Parathyroid adenoma (tissue), 2 donors: Measurements from ENCODE around the gene RASA2.
"Not testable (repeated sequence)": the region's sequence is repeated elsewhere in the genome, so short reads cannot be mapped to it uniquely, and the experiment has no call there.

Experiments used
- H2AFZ ChIP-seq: fragments of 300-600 bp; sonication (generic); one replicate; pipeline ENCODE4 v1.7.0; 2017; ENCODE audit warnings: antibody characterized with exemption, mild to moderate bottlenecking
- H3K27ac ChIP-seq: fragments of 300-600 bp; sonication (generic); one replicate; pipeline ENCODE4 v1.7.0; 2017
- H3K27me3 ChIP-seq: fragments of 300-600 bp; sonication (generic); one replicate; pipeline ENCODE4 v1.7.0; 2017; ENCODE audit warnings: low read length; ENCODE audit not compliant: control insufficient read depth, insufficient read depth
- H3K36me3 ChIP-seq: fragments of 300-600 bp; sonication (generic); one replicate; pipeline ENCODE4 v1.7.0; 2017; ENCODE audit warnings: low read length; ENCODE audit not compliant: control insufficient read depth, insufficient read depth
- H3K4me1 ChIP-seq: fragments of 300-600 bp; sonication (generic); one replicate; pipeline ENCODE4 v1.7.0; 2017; ENCODE audit warnings: control low read depth
- H3K4me2 ChIP-seq: fragments of 300-600 bp; sonication (generic); one replicate; pipeline ENCODE4 v1.7.0; 2017; ENCODE audit warnings: low read length
- H3K4me3 ChIP-seq: fragments of 300-600 bp; sonication (generic); one replicate; pipeline ENCODE4 v1.7.0; 2017; ENCODE audit warnings: low read depth, low read length
- H3K79me2 ChIP-seq: fragments of 300-600 bp; sonication (generic); one replicate; pipeline ENCODE4 v1.7.0; 2017; ENCODE audit warnings: control low read depth
- H3K9ac ChIP-seq: fragments of 300-600 bp; sonication (generic); one replicate; pipeline ENCODE4 v1.7.0; 2017; ENCODE audit warnings: mild to moderate bottlenecking
- H3K9me3 ChIP-seq: fragments of 300-600 bp; sonication (generic); one replicate; pipeline ENCODE4 v1.7.0; 2017; ENCODE audit warnings: low read length; ENCODE audit not compliant: control insufficient read depth
- TF ChIP-seq, protein P1 (sequence below): fragments of 300-600 bp; sonication (generic); IDR thresholded peaks from one replicate; pipeline ENCODE4 v1.7.0; 2017; ENCODE audit warnings: antibody characterized with exemption, mild to moderate bottlenecking
- donor health status: primary hyperparathyroidism.

The RASA2 gene

DNA sequence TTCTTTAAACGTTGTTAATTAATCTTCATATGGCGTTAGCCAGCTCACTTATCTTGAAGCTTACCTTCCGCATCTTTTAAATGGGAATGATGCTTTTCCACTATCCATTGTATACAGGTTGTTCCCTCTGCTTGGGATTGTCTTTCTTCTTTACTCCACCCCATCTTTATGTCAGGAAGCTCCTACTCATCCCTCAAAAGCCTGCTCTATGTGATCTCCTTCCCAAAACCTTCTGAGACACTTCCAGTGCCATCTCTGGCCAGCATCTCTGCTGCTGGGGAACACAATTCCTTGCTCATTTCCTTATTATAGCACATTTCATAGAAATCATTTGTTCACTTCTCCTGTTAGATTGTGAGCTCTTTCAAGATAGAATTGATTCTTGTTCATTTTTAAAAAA is 4.3 kb downstream of the RASA2 start:
- Histone ChIP-seq H2AFZ (no peak overlapping the region), H3K4me2 (no peak overlapping the region), H3K36me3 (no peaks in the 10 kb centered on the region), H3K27me3 (no peaks in the 10 kb centered on the region), H3K79me2 (peaks cover 35% of the 10 kb centered on the region), H3K9me3 (no peaks in the 10 kb centered on the region), H3K9ac (no peak overlapping the region), H3K4me3 (no peak overlapping the region), H3K4me1 (no peaks in the 10 kb centered on the region), H3K27ac (no peak overlapping the region)
- TF ChIP-seq, protein P1, sequence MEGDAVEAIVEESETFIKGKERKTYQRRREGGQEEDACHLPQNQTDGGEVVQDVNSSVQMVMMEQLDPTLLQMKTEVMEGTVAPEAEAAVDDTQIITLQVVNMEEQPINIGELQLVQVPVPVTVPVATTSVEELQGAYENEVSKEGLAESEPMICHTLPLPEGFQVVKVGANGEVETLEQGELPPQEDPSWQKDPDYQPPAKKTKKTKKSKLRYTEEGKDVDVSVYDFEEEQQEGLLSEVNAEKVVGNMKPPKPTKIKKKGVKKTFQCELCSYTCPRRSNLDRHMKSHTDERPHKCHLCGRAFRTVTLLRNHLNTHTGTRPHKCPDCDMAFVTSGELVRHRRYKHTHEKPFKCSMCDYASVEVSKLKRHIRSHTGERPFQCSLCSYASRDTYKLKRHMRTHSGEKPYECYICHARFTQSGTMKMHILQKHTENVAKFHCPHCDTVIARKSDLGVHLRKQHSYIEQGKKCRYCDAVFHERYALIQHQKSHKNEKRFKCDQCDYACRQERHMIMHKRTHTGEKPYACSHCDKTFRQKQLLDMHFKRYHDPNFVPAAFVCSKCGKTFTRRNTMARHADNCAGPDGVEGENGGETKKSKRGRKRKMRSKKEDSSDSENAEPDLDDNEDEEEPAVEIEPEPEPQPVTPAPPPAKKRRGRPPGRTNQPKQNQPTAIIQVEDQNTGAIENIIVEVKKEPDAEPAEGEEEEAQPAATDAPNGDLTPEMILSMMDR = no peak

DNA sequence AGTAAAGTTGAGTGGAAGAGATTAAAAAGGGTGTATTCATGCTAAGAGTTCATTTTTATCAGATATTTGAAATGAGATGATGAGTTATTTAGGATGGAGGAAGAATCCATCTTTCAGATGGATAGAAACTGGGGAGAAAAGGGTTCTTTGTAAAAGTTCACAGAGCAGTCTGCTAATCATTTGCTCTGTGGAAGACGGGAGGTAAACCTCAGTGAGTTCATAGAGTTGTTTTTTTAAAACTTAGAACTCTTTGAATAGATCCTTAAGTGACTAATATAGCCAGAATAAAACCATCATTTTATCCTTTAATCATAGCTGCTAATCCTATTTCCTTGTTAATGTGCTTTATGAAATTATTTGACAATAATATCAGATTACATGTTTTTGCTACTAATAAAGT is 5.1 kb downstream of the RASA2 start:
- Histone ChIP-seq H3K79me2 (peaks cover 35% of the 10 kb centered on the region), H3K4me2 (no peak overlapping the region), H3K27ac (no peak overlapping the region), H2AFZ (no peak overlapping the region), H3K36me3 (no peaks in the 10 kb centered on the region), H3K9ac (no peak overlapping the region), H3K4me3 (no peak overlapping the region), H3K27me3 (no peaks in the 10 kb centered on the region), H3K4me1 (no peaks in the 10 kb centered on the region), H3K9me3 (no peaks in the 10 kb centered on the region)
- TF ChIP-seq, protein P1 = no peak

DNA sequence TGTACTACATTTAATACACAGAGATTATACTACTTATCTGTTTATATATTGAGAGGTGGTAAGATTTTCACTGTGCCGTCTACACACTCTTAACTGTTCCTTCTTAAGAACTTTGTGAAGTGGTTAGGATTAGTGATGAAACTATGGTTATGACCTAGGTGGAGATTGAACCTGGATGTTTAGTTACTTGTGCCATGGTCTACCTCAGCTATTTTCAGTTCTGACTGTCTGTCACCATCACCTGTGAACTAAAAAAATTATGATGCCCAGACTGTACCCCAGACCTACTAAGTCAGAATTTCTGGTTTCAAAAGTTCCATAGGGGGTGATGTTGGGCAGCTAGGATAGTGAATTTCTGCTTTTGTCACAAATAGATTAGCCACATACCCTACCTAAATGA is 6.4 kb downstream of the RASA2 start:
- no peaks in the 10 kb centered on the region for H3K36me3 ChIP-seq
- no peak overlapping the region for H3K4me2 ChIP-seq
- TF ChIP-seq, protein P1 = no peak
- peaks cover 34% of the 10 kb centered on the region for H3K79me2 ChIP-seq
- no peaks in the 10 kb centered on the region for H3K9me3 ChIP-seq
- H3K27ac ChIP-seq = no peak overlapping the region
- H3K9ac ChIP-seq = no peak overlapping the region
- no peak overlapping the region for H2AFZ ChIP-seq
- no peaks in the 10 kb centered on the region for H3K27me3 ChIP-seq
- H3K4me3 ChIP-seq = no peak overlapping the region
- H3K4me1 ChIP-seq = no peaks in the 10 kb centered on the region

DNA sequence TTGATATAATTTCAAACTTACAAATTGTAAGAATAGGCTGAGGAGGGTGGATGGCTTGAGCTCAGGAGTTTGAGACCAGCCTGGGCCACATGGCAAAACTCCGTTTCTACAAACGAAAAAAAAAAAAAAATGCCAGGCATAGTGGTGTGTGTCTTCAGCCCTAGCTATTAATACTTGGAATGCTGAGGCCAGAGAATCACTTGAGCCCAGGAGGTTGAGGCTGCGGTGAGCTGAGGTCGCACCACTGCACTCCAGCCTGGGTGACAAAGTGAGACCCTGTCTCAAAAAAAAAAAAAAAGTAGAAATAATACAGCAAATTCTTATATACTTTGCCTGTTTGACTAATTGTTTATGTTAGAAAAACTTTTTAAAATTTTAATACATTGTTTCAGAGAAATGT is 10.8 kb downstream of the RASA2 start:
- not testable (repeated sequence) for H3K36me3 ChIP-seq, H3K27ac ChIP-seq, H2AFZ ChIP-seq, H3K9me3 ChIP-seq, H3K27me3 ChIP-seq, H3K4me2 ChIP-seq, H3K4me3 ChIP-seq, H3K4me1 ChIP-seq, H3K9ac ChIP-seq
- H3K79me2 ChIP-seq = peaks cover 20% of the 10 kb centered on the region

DNA sequence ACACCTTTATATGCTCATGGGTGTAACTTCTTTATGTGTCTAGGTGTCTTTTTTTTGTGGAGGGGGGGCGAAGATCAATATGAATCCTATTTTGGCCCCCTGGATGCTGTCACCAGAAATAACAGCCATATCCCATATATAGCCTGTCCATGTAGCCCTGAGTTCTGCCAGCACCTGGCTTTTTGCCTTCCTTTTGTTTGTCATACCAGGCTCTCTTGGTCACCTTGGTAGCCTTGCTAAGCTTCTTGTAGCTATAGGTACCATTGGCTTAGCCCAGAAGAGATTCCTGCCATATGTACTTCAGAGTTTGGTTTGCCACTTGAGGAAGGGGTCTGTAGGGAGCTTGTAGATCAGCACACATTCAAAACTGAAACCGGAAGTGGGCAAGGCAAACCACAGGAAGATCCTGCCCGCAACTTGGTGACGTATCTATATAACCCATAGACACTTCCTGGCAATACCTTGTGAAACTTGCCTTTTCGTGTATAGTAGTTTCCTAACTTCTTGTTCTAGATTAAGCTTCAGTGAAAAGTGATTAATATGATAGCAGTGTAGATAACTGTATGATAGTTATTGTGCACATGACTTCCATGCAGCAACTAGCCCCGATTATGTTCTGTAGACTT is 11.9 kb downstream of the RASA2 start:
- H3K27ac ChIP-seq = no peak overlapping the region

More for the DNA sequence above, 11.9 kb downstream of the RASA2 start:
- Histone ChIP-seq H3K4me1 (no peaks in the 10 kb centered on the region), H3K27me3 (no peaks in the 10 kb centered on the region), H3K36me3 (no peaks in the 10 kb centered on the region), H3K9ac (no peak overlapping the region), H3K4me3 (no peak overlapping the region), H3K9me3 (no peaks in the 10 kb centered on the region), H3K4me2 (no peak overlapping the region), H3K79me2 (peaks cover 17% of the 10 kb centered on the region), H2AFZ (no peak overlapping the region)
- TF ChIP-seq, protein P1 = no peak
